Nephron progenitor cell (in vitro differentiated cells): Measurements from ENCODE around the gene OTUB1.

Source experiments
- DNase-seq: peaks from one replicate; pipeline ENCODE4 v3.0.0; 2021
- H3K27ac Mint-ChIP-seq: 2 replicates; pipeline ENCODE4 v1.8.0; 2021; ENCODE audit warnings: mild to moderate bottlenecking, moderate library complexity, mixed read lengths
- H3K27me3 Mint-ChIP-seq: 2 replicates; pipeline ENCODE4 v1.8.0; 2021; ENCODE audit warnings: mild to moderate bottlenecking, low read depth, mixed read lengths; ENCODE audit not compliant: poor library complexity
- H3K36me3 Mint-ChIP-seq: 2 replicates; pipeline ENCODE4 v1.8.0; 2021; ENCODE audit warnings: low read depth, mixed read lengths
- H3K4me1 Mint-ChIP-seq: 2 replicates; pipeline ENCODE4 v1.8.0; 2021; ENCODE audit warnings: mixed read lengths
- H3K4me3 Mint-ChIP-seq: 2 replicates; pipeline ENCODE4 v1.8.0; 2021; ENCODE audit warnings: mild to moderate bottlenecking, moderate library complexity, mixed read lengths
- H3K9me3 Mint-ChIP-seq: 2 replicates; pipeline ENCODE4 v1.8.0; 2021; ENCODE audit warnings: mild to moderate bottlenecking, moderate library complexity, mixed read lengths
- CTCF ChIP-seq: fragments of 200-600 bp; sonication (generic); IDR thresholded peaks from 2 replicates; pipeline ENCODE4 v1.5.0; 2021; ENCODE audit warnings: antibody characterized with exemption

The OTUB1 gene

GRCh38 chr11:64001484-64002420 lies 15.5 kb downstream of the OTUB1 start:
- Mint-ChIP-seq H3K27me3 (peaks cover 53% of the 10 kb centered on the region), H3K4me3 (no peak overlapping the region), H3K36me3 (peaks cover 14% of the 10 kb centered on the region), H3K9me3 (no peaks in the 10 kb centered on the region), H3K27ac (no peak overlapping the region), H3K4me1 (peaks cover 34% of the 10 kb centered on the region)
- no peak for DNase-seq
- TF ChIP-seq CTCF, result no peak

- no peak overlapping the region for H3K27ac Mint-ChIP-seq
- TF ChIP-seq CTCF, result no peak
- peaks cover 71% of the 10 kb centered on the region for H3K27me3 Mint-ChIP-seq
- no peaks in the 10 kb centered on the region for H3K36me3 Mint-ChIP-seq
- no peak for DNase-seq
- H3K4me3 Mint-ChIP-seq, result no peak overlapping the region
- peaks cover 38% of the 10 kb centered on the region for H3K4me1 Mint-ChIP-seq
- no peaks in the 10 kb centered on the region for H3K9me3 Mint-ChIP-seq
Observed at GRCh38 chr11:64003807-64004589, 17.8 kb downstream of the OTUB1 start.

GRCh38 chr11:64004590-64004984 lies 18.3 kb downstream of the OTUB1 start:
- Mint-ChIP-seq H3K27ac (no peak overlapping the region), H3K27me3 (peaks cover 71% of the 10 kb centered on the region), H3K36me3 (no peaks in the 10 kb centered on the region), H3K4me1 (peaks cover 40% of the 10 kb centered on the region), H3K9me3 (no peaks in the 10 kb centered on the region), H3K4me3 (no peak overlapping the region)
- TF ChIP-seq CTCF, result no peak
- no peak for DNase-seq

- TF ChIP-seq CTCF, result no peak
- H3K4me1 Mint-ChIP-seq, result peaks cover 40% of the 10 kb centered on the region
- peaks cover 77% of the 10 kb centered on the region for H3K27me3 Mint-ChIP-seq
- H3K27ac Mint-ChIP-seq, result no peak overlapping the region
- H3K4me3 Mint-ChIP-seq, result no peak overlapping the region
- H3K9me3 Mint-ChIP-seq, result peaks cover 7% of the 10 kb centered on the region
- no peak for DNase-seq
- no peaks in the 10 kb centered on the region for H3K36me3 Mint-ChIP-seq
Observed at GRCh38 chr11:64005691-64006090, 19.5 kb downstream of the OTUB1 start.

GRCh38 chr11:64006398-64006797 lies 20.2 kb downstream of the OTUB1 start:
- peaks cover 9% of the 10 kb centered on the region for H3K9me3 Mint-ChIP-seq
- H3K36me3 Mint-ChIP-seq, result no peaks in the 10 kb centered on the region
- no peak for TF ChIP-seq CTCF
- DNase-seq, result no peak
- H3K4me1 Mint-ChIP-seq, result peaks cover 43% of the 10 kb centered on the region
- H3K4me3 Mint-ChIP-seq, result no peak overlapping the region
- H3K27me3 Mint-ChIP-seq, result peaks cover 76% of the 10 kb centered on the region
- no peak overlapping the region for H3K27ac Mint-ChIP-seq
